ENCODE measurements around the gene DAB1. TPM values are rescaled to one million over a fixed set of nuclear protein-coding genes. Genes with fewer than 3 reads are reported as not detected.

The DAB1 gene
- total RNA-seq, 5 donors from 2014 or later (not counting 1 experiment from before 2014, with no cell fraction given), result 0.82 to 3.7 (median 1.5) TPM

DNA sequence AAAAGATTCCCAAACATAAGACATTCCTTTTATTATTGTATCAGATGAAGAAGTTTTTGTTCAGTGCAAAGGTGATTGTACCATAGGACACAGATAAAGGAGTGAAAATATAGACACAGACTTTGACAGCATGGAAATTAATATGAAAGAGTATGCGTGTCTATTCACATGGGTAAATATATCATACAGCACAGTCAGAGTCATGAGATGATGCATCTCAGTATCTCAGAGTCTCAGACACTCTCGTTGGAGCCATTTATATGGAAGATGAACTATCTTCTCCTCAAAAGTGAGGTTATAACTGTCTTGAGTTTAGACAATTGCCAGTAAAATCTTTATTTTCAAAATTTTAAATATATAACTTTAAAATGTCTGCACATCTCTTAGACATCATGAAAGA is 299.7 kb downstream of the DAB1 start:
- POLR2A ChIA-PET, result no interaction called here
- no peak for ATAC-seq (replicated peaks in 1 of 4)

DNA sequence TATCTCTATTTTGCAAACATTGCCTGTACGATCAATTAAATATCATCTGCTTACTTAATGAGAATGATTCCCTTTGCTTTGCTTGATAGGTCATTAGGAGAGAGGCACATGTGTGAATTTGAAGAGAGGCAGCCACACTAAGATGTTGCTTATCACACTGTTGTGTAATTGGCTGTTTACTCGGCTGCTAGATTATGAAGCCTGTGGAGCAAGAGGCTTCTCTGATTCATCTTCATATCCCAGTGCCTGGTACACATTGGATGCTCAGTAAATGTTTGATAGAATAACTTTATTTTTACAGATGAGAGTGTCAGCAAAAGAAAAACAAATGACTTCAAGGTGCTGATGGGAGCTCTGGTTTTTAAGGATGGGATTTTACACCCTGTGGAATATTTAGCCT is 301.8 kb downstream of the DAB1 start:
- ChIA-PET POLR2A (no interaction called here), CTCF (no interaction called here)
- no peaks in the 10 kb centered on the region for H3K36me3 ChIP-seq (ENCODE audit: control insufficient read depth in 2 of 2, extremely low read depth in 1 of 2, insufficient read depth in 1 of 2, low read length in 1 of 2)
- H3K27me3 Mint-ChIP-seq, result no peaks in the 10 kb centered on the region
- H3K9me3 ChIP-seq, result no peaks in the 10 kb centered on the region
- H3K36me3 Mint-ChIP-seq, result no peaks in the 10 kb centered on the region
- H3K4me3 Mint-ChIP-seq, result no peak overlapping the region
- DNase-seq (no peak), ATAC-seq (replicated peaks in 1 of 4) (no peak)
- H3K4me1 ChIP-seq (ENCODE audit: control insufficient read depth in 1 of 2, extremely low read depth in 1 of 2, insufficient read depth in 2 of 2, low read length in 2 of 2), result no peaks in the 10 kb centered on the region
- no CpG with 5 or more reads among the region's 2 CpGs for WGBS (ENCODE audit: insufficient coverage)
- no peak overlapping the region for H3K27ac ChIP-seq (ENCODE audit: low read length)
- H3K27ac Mint-ChIP-seq, result no peak overlapping the region
- H3K27me3 ChIP-seq (replicated peaks in 1 of 2; ENCODE audit: control insufficient read depth in 2 of 2, extremely low read depth in 1 of 2, insufficient read depth in 2 of 2, low read length in 1 of 2), result no peaks in the 10 kb centered on the region
- no peak overlapping the region for H3K4me3 ChIP-seq (ENCODE audit: control insufficient read depth in 1 of 2, extremely low read depth in 1 of 2, low read length in 1 of 2)
- H3K4me1 Mint-ChIP-seq, result no peaks in the 10 kb centered on the region
- peaks cover 0 to 3% (median 0%) of the 10 kb centered on the region in 3 donors for H3K9me3 Mint-ChIP-seq

More for the DNA sequence above, 299.7 kb downstream of the DAB1 start:
- no peaks in the 10 kb centered on the region for H3K36me3 ChIP-seq (ENCODE audit: control insufficient read depth in 2 of 2, extremely low read depth in 1 of 2, insufficient read depth in 1 of 2, low read length in 1 of 2)
- Mint-ChIP-seq H3K4me3 (no peak overlapping the region), H3K36me3 (no peaks in the 10 kb centered on the region), H3K4me1 (no peaks in the 10 kb centered on the region), H3K9me3 (peaks cover 0 to 3% (median 0%) of the 10 kb centered on the region in 3 donors), H3K27me3 (no peaks in the 10 kb centered on the region), H3K27ac (no peak overlapping the region)
- H3K27me3 ChIP-seq (replicated peaks in 1 of 2; ENCODE audit: control insufficient read depth in 2 of 2, extremely low read depth in 1 of 2, insufficient read depth in 2 of 2, low read length in 1 of 2), result no peaks in the 10 kb centered on the region
- DNase-seq, result no peak
- WGBS (ENCODE audit: insufficient coverage), result no CpG with 5 or more reads among the region's 2 CpGs
- CTCF ChIA-PET, result no interaction called here
- H3K4me1 ChIP-seq (ENCODE audit: control insufficient read depth in 1 of 2, extremely low read depth in 1 of 2, insufficient read depth in 2 of 2, low read length in 2 of 2), result no peaks in the 10 kb centered on the region
- no peaks in the 10 kb centered on the region for H3K9me3 ChIP-seq
- no peak overlapping the region for H3K27ac ChIP-seq (ENCODE audit: low read length)
- no peak overlapping the region for H3K4me3 ChIP-seq (ENCODE audit: control insufficient read depth in 1 of 2, extremely low read depth in 1 of 2, low read length in 1 of 2)

DNA sequence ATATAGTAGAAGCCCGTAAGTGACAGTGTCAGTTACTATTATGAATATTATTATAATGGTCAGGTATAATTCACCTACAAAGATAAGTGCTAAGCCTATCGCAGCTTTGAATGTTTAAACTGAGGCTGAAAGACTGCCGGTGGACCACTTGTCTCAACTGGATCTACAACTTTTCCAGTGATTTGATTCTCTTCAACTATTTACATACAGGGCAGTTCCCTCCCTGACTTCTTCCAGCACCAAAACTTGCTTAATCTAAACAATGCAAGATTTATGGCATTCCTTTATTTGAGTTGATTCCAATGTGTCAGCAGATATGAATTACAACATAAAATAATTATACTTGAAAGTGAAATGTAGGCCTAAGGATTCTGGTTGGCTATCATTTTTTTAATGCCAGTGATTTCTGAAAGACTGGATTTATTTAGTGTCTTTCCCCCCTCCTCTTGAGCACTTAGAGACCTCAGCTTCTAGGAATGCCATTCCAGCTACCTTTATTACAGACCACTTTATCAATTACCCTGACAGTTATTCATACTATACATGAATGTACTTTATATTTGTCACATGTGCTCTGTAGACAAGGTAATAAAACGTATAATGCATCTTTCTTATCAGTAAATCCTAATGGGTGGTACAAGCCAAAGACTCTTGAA is 304.8 kb downstream of the DAB1 start:
- CTCF ChIA-PET, result no interaction called here
- ATAC-seq (replicated peaks in 1 of 4), result no peak
- no peak overlapping the region for H3K4me3 Mint-ChIP-seq

DNA sequence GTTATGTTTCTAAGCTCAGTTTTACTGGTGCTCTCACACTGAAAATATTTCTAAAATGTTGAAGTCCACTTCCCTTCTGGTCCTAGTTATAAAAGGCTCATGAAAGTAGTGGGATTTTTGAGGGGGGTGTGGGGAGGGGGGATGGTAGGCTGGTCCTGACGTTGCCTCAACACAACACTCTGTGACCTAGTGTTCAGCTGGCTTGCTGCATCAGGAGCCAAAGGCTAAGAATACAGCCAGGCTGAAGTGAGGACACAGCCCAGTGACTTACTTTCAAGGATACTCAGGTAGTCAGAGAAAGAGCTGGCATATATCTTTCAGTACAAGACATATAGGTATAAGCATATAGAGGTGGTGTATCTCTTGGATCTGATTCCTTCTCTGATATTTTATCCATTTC is 306.1 kb downstream of the DAB1 start:
- H3K9me3 Mint-ChIP-seq, result no peaks in the 10 kb centered on the region
- H3K36me3 Mint-ChIP-seq, result no peaks in the 10 kb centered on the region
- no peak overlapping the region for H3K27ac ChIP-seq (ENCODE audit: low read length)
- ChIA-PET CTCF (no interaction called here), POLR2A (no interaction called here)
- H3K4me1 Mint-ChIP-seq, result no peaks in the 10 kb centered on the region
- H3K4me3 Mint-ChIP-seq, result no peak overlapping the region
- H3K27me3 ChIP-seq (replicated peaks in 1 of 2; ENCODE audit: control insufficient read depth in 2 of 2, extremely low read depth in 1 of 2, insufficient read depth in 2 of 2, low read length in 1 of 2), result no peaks in the 10 kb centered on the region
- H3K36me3 ChIP-seq (ENCODE audit: control insufficient read depth in 2 of 2, extremely low read depth in 1 of 2, insufficient read depth in 1 of 2, low read length in 1 of 2), result no peaks in the 10 kb centered on the region
- WGBS (ENCODE audit: insufficient coverage), result no CpG with 5 or more reads among the region's 1 CpG
- no peak for ATAC-seq (replicated peaks in 1 of 4)
- H3K4me1 ChIP-seq (ENCODE audit: control insufficient read depth in 1 of 2, extremely low read depth in 1 of 2, insufficient read depth in 2 of 2, low read length in 2 of 2), result no peaks in the 10 kb centered on the region
- DNase-seq, result no peak
- no peak overlapping the region for H3K4me3 ChIP-seq (ENCODE audit: control insufficient read depth in 1 of 2, extremely low read depth in 1 of 2, low read length in 1 of 2)
- no peaks in the 10 kb centered on the region for H3K27me3 Mint-ChIP-seq
- H3K9me3 ChIP-seq, result no peaks in the 10 kb centered on the region
- H3K27ac Mint-ChIP-seq, result no peak overlapping the region

More for the DNA sequence above, 304.8 kb downstream of the DAB1 start:
- WGBS (ENCODE audit: insufficient coverage), result 83% methylated on average over 1 of the region's 4 CpGs
- H3K27me3 ChIP-seq (replicated peaks in 1 of 2; ENCODE audit: control insufficient read depth in 2 of 2, extremely low read depth in 1 of 2, insufficient read depth in 2 of 2, low read length in 1 of 2), result no peaks in the 10 kb centered on the region
- H3K9me3 ChIP-seq, result no peaks in the 10 kb centered on the region
- Mint-ChIP-seq H3K27ac (no peak overlapping the region), H3K9me3 (no peaks in the 10 kb centered on the region), H3K36me3 (no peaks in the 10 kb centered on the region), H3K4me1 (no peaks in the 10 kb centered on the region), H3K27me3 (no peaks in the 10 kb centered on the region)
- no peak overlapping the region for H3K27ac ChIP-seq (ENCODE audit: low read length)
- no peaks in the 10 kb centered on the region for H3K36me3 ChIP-seq (ENCODE audit: control insufficient read depth in 2 of 2, extremely low read depth in 1 of 2, insufficient read depth in 1 of 2, low read length in 1 of 2)
- POLR2A ChIA-PET, result no interaction called here
- H3K4me3 ChIP-seq (ENCODE audit: control insufficient read depth in 1 of 2, extremely low read depth in 1 of 2, low read length in 1 of 2), result no peak overlapping the region
- DNase-seq, result no peak
- no peaks in the 10 kb centered on the region for H3K4me1 ChIP-seq (ENCODE audit: control insufficient read depth in 1 of 2, extremely low read depth in 1 of 2, insufficient read depth in 2 of 2, low read length in 2 of 2)

DNA sequence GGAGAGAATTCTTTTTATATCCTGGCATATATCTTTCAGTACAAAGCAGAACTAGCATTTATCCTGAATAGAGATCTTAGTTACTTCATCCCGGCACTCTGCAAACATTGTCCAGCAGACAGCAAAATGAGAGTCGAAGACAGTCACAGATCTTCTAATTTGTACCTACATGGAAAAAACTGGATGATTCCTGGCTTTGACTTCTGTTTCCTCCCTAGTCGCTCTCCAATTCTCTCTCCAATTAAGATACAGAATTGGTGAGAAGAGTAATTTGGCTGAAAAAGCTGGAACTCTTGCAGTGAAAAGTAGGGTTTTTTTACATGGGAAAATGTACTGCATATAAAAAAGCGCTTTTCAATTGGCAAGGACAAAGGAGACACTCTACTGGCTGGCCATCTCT is 307.0 kb downstream of the DAB1 start:
- Histone ChIP-seq H3K27me3 (replicated peaks in 1 of 2; ENCODE audit: control insufficient read depth in 2 of 2, extremely low read depth in 1 of 2, insufficient read depth in 2 of 2, low read length in 1 of 2) (no peaks in the 10 kb centered on the region), H3K36me3 (ENCODE audit: control insufficient read depth in 2 of 2, extremely low read depth in 1 of 2, insufficient read depth in 1 of 2, low read length in 1 of 2) (no peaks in the 10 kb centered on the region), H3K9me3 (no peaks in the 10 kb centered on the region), H3K27ac (ENCODE audit: low read length) (no peak overlapping the region), H3K4me3 (ENCODE audit: control insufficient read depth in 1 of 2, extremely low read depth in 1 of 2, low read length in 1 of 2) (no peak overlapping the region), H3K4me1 (ENCODE audit: control insufficient read depth in 1 of 2, extremely low read depth in 1 of 2, insufficient read depth in 2 of 2, low read length in 2 of 2) (no peaks in the 10 kb centered on the region)
- no peaks in the 10 kb centered on the region for H3K9me3 Mint-ChIP-seq
- no peak overlapping the region for H3K27ac Mint-ChIP-seq
- ChIA-PET CTCF (no interaction called here), POLR2A (no interaction called here)
- no peaks in the 10 kb centered on the region for H3K27me3 Mint-ChIP-seq
- no peak for DNase-seq
- H3K4me1 Mint-ChIP-seq, result no peaks in the 10 kb centered on the region
- WGBS (ENCODE audit: insufficient coverage), result 90% methylated on average over 2 of the region's 4 CpGs
- no peak overlapping the region for H3K4me3 Mint-ChIP-seq
- H3K36me3 Mint-ChIP-seq, result no peaks in the 10 kb centered on the region
- ATAC-seq (replicated peaks in 1 of 4), result no peak

DNA sequence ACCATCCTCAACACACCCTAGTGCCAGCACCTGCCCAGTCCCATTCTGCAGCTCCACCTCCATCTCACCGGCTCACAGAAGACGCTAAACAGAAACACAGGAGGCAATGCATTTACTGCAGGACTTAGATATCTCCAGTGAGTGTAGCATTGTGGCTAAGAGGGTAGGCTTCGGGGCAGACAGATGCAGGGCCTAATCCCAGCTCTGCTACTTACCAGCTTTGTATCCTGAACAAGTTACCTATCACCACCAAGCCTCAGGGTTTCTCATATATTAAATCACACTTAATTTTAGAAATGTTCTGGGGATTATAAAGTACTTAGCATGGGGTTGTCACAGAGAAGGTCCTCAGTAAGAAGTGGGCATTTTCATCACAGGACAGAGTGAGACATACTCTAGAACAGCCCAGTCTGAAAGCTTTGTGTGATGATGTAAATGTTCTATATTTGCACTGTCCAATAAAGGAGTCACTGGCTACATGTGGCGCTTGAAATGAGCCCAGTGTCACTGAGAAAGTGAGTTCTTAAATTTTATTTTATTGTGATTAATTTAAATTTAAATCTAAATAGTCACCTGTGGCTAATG is 308.7 kb downstream of the DAB1 start:
- Mint-ChIP-seq H3K27ac (no peak overlapping the region), H3K27me3 (no peaks in the 10 kb centered on the region)
- CTCF ChIA-PET, result no interaction called here

More for the DNA sequence above, 308.7 kb downstream of the DAB1 start:
- ATAC-seq (replicated peaks in 1 of 4) (no peak), DNase-seq (no peak)
- H3K4me3 ChIP-seq (ENCODE audit: control insufficient read depth in 1 of 2, extremely low read depth in 1 of 2, low read length in 1 of 2), result no peak overlapping the region
- no peaks in the 10 kb centered on the region for H3K9me3 ChIP-seq
- POLR2A ChIA-PET, result no interaction called here
- Mint-ChIP-seq H3K36me3 (no peaks in the 10 kb centered on the region), H3K4me1 (no peaks in the 10 kb centered on the region), H3K4me3 (no peak overlapping the region), H3K9me3 (no peaks in the 10 kb centered on the region)
- no peaks in the 10 kb centered on the region for H3K36me3 ChIP-seq (ENCODE audit: control insufficient read depth in 2 of 2, extremely low read depth in 1 of 2, insufficient read depth in 1 of 2, low read length in 1 of 2)
- no peaks in the 10 kb centered on the region for H3K27me3 ChIP-seq (replicated peaks in 1 of 2; ENCODE audit: control insufficient read depth in 2 of 2, extremely low read depth in 1 of 2, insufficient read depth in 2 of 2, low read length in 1 of 2)
- WGBS (ENCODE audit: insufficient coverage), result no CpG with 5 or more reads among the region's 4 CpGs
- no peaks in the 10 kb centered on the region for H3K4me1 ChIP-seq (ENCODE audit: control insufficient read depth in 1 of 2, extremely low read depth in 1 of 2, insufficient read depth in 2 of 2, low read length in 2 of 2)
- H3K27ac ChIP-seq (ENCODE audit: low read length), result no peak overlapping the region

Measured in T-cell (primary cell).